Neural progenitor cell (in vitro differentiated cells): ENCODE measurements around the gene IFNAR2. TPM values are rescaled to one million over a fixed set of nuclear protein-coding genes. Genes with fewer than 3 reads are reported as not detected.

Source experiments
- DNase-seq: peaks from one replicate; pipeline ENCODE4 v3.0.0-alpha.2; 2016; ENCODE audit warnings: low spot score
- H2AFZ ChIP-seq: fragments of 200-600 bp; sonication (generic); replicated peaks from 2 replicates; pipeline ENCODE4 v1.6.1; 2016; ENCODE audit warnings: antibody characterized with exemption
- H3F3A ChIP-seq: fragments of 200-600 bp; sonication (generic); 2 replicates; pipeline ENCODE4 v1.6.1; 2016; ENCODE audit warnings: antibody characterized with exemption, low read depth
- H3K27ac ChIP-seq: fragments of 200-600 bp; sonication (generic); 2 replicates; pipeline ENCODE4 v1.5.1; 2016; ENCODE audit warnings: mild to moderate bottlenecking
- H3K27me3 ChIP-seq: fragments of 200-600 bp; sonication (generic); 2 replicates; pipeline ENCODE4 v1.6.1; 2016; ENCODE audit warnings: mild to moderate bottlenecking, moderate library complexity
- H3K36me3 ChIP-seq: fragments of 200-600 bp; sonication (generic); 2 replicates; pipeline ENCODE4 v1.5.1; 2016
- H3K4me1 ChIP-seq: fragments of 200-600 bp; sonication (generic); 2 replicates; pipeline ENCODE4 v1.6.1; 2016; ENCODE audit warnings: mixed run types
- H3K4me2 ChIP-seq: fragments of 200-600 bp; sonication (generic); 2 replicates; pipeline ENCODE4 v1.6.1; 2016
- H3K4me3 ChIP-seq: fragments of 200-600 bp; sonication (generic); 2 replicates; pipeline ENCODE4 v1.5.1; 2016
- H3K79me2 ChIP-seq: fragments of 200-600 bp; sonication (generic); 2 replicates; pipeline ENCODE4 v1.6.1; 2016; ENCODE audit warnings: low read depth
- H3K9ac ChIP-seq: fragments of 200-600 bp; sonication (generic); 2 replicates; pipeline ENCODE4 v1.6.1; 2016
- H3K9me3 ChIP-seq: fragments of 200-600 bp; sonication (generic); 2 replicates; pipeline ENCODE4 v1.5.1; 2016; ENCODE audit warnings: low read depth
- H4K20me1 ChIP-seq: fragments of 200-600 bp; sonication (generic); 2 replicates; pipeline ENCODE4 v1.6.1; 2016; ENCODE audit warnings: low read depth
- H3K27ac Mint-ChIP-seq: 3 replicates; pipeline ENCODE4 v1.8.0; 2021; ENCODE audit warnings: mixed read lengths
- H3K27me3 Mint-ChIP-seq: 2 replicates; pipeline ENCODE4 v1.8.0; 2022; ENCODE audit warnings: low read depth, mild to moderate bottlenecking, inconsistent platforms, moderate library complexity, mixed read lengths; ENCODE audit not compliant: insufficient read depth
- H3K36me3 Mint-ChIP-seq: 3 replicates; pipeline ENCODE4 v1.8.0; 2021; ENCODE audit warnings: mixed read lengths
- H3K4me1 Mint-ChIP-seq: 3 replicates; pipeline ENCODE4 v1.8.0; 2021; ENCODE audit warnings: mixed read lengths
- H3K4me3 Mint-ChIP-seq: 3 replicates; pipeline ENCODE4 v1.8.0; 2021; ENCODE audit warnings: mild to moderate bottlenecking, moderate library complexity, mixed read lengths
- H3K9me3 Mint-ChIP-seq: 3 replicates; pipeline ENCODE4 v1.8.0; 2020; ENCODE audit warnings: mixed read lengths
- EZH2 ChIP-seq: fragments of 200-600 bp; sonication (generic); IDR thresholded peaks from 2 replicates; pipeline ENCODE4 v1.6.1; 2017; ENCODE audit warnings: antibody characterized with exemption, mild to moderate bottlenecking, moderate library complexity
- EZH2phosphoT487 ChIP-seq: fragments of 200-600 bp; sonication (generic); IDR thresholded peaks from 2 replicates; pipeline ENCODE4 v1.6.1; 2017; ENCODE audit warnings: antibody characterized with exemption
- total RNA-seq: library from RNA; depleted of rRNA; stranded (reverse); fragments of >200 nt; gene quantifications from 2 replicates; pipeline ENCODE4 v1.2.3, GENCODE V29; 2015; ENCODE audit warnings: low replicate concordance
- TF ChIP-seq, protein P1 (sequence below): fragments of 200-600 bp; sonication (generic); IDR thresholded peaks from 2 replicates; pipeline ENCODE4 v1.5.1; 2017; ENCODE audit warnings: antibody characterized with exemption, mild to moderate bottlenecking

IFNAR2 gene
- total RNA-seq, 1 donor from 2014 or later = 15.8 TPM

GRCh38 chr21:33246506-33246905 lies 16.8 kb downstream of the IFNAR2 start:
- Histone ChIP-seq H3K4me2 (no peak overlapping the region), H3K4me3 (no peak overlapping the region), H3K27ac (no peak overlapping the region), H3K9ac (no peak overlapping the region), H3K4me1 (peaks cover 19% of the 10 kb centered on the region), H3K9me3 (no peaks in the 10 kb centered on the region), H3K36me3 (peaks cover 6% of the 10 kb centered on the region), H3K27me3 (no peaks in the 10 kb centered on the region), H2AFZ (no peak overlapping the region), H3K79me2 (peaks cover 6% of the 10 kb centered on the region), H4K20me1 (peaks cover 5% of the 10 kb centered on the region), H3F3A (peaks cover 14% of the 10 kb centered on the region)
- Mint-ChIP-seq H3K36me3 (peaks cover 58% of the 10 kb centered on the region), H3K27ac (no peak overlapping the region), H3K4me1 (peaks cover 10% of the 10 kb centered on the region), H3K27me3 (peaks cover 3% of the 10 kb centered on the region), H3K4me3 (no peak overlapping the region), H3K9me3 (peaks cover 7% of the 10 kb centered on the region)
- TF ChIP-seq, protein P1, sequence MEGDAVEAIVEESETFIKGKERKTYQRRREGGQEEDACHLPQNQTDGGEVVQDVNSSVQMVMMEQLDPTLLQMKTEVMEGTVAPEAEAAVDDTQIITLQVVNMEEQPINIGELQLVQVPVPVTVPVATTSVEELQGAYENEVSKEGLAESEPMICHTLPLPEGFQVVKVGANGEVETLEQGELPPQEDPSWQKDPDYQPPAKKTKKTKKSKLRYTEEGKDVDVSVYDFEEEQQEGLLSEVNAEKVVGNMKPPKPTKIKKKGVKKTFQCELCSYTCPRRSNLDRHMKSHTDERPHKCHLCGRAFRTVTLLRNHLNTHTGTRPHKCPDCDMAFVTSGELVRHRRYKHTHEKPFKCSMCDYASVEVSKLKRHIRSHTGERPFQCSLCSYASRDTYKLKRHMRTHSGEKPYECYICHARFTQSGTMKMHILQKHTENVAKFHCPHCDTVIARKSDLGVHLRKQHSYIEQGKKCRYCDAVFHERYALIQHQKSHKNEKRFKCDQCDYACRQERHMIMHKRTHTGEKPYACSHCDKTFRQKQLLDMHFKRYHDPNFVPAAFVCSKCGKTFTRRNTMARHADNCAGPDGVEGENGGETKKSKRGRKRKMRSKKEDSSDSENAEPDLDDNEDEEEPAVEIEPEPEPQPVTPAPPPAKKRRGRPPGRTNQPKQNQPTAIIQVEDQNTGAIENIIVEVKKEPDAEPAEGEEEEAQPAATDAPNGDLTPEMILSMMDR = no peak
- TF ChIP-seq EZH2 (no peak), EZH2phosphoT487 (no peak)
- no peak for DNase-seq

- peaks cover 4% of the 10 kb centered on the region for H3K9me3 Mint-ChIP-seq
- no peak overlapping the region for H2AFZ ChIP-seq
- H3K36me3 ChIP-seq = peaks cover 6% of the 10 kb centered on the region
- TF ChIP-seq EZH2phosphoT487 = no peak
- TF ChIP-seq EZH2 = no peak
- no peak overlapping the region for H3K9ac ChIP-seq
- no peak overlapping the region for H3K4me3 Mint-ChIP-seq
- peaks cover 19% of the 10 kb centered on the region for H3K4me1 ChIP-seq
- no peak overlapping the region for H3K4me2 ChIP-seq
- H3K79me2 ChIP-seq = peaks cover 3% of the 10 kb centered on the region
- DNase-seq = no peak
- H3K36me3 Mint-ChIP-seq = peaks cover 56% of the 10 kb centered on the region
- peaks cover 14% of the 10 kb centered on the region for H3F3A ChIP-seq
- H3K27ac ChIP-seq = no peak overlapping the region
- H4K20me1 ChIP-seq = peaks cover 5% of the 10 kb centered on the region
- H3K9me3 ChIP-seq = no peaks in the 10 kb centered on the region
- H3K27ac Mint-ChIP-seq = no peak overlapping the region
- H3K4me3 ChIP-seq = no peak overlapping the region
- no peaks in the 10 kb centered on the region for H3K27me3 ChIP-seq
- peaks cover 10% of the 10 kb centered on the region for H3K4me1 Mint-ChIP-seq
- peaks cover 3% of the 10 kb centered on the region for H3K27me3 Mint-ChIP-seq
These were observed 17.2 kb downstream of the IFNAR2 start for GRCh38 chr21:33246963-33247362.

- H3K9ac ChIP-seq = no peak overlapping the region
- peaks cover 6% of the 10 kb centered on the region for H3K36me3 ChIP-seq
- H3K4me2 ChIP-seq = no peak overlapping the region
- peaks cover 19% of the 10 kb centered on the region for H3K4me1 ChIP-seq
- H3K9me3 Mint-ChIP-seq = no peaks in the 10 kb centered on the region
- no peaks in the 10 kb centered on the region for H3K27me3 ChIP-seq
- H3K36me3 Mint-ChIP-seq = peaks cover 58% of the 10 kb centered on the region
- DNase-seq = no peak
- H4K20me1 ChIP-seq = peaks cover 5% of the 10 kb centered on the region
- H3K4me3 ChIP-seq = no peak overlapping the region
- H3K9me3 ChIP-seq = no peaks in the 10 kb centered on the region
- H2AFZ ChIP-seq = no peak overlapping the region
- H3K79me2 ChIP-seq = no peaks in the 10 kb centered on the region
- H3K27me3 Mint-ChIP-seq = peaks cover 3% of the 10 kb centered on the region
- TF ChIP-seq, protein P1 = no peak
- TF ChIP-seq EZH2 (no peak), EZH2phosphoT487 (no peak)
- no peak overlapping the region for H3K27ac ChIP-seq
- no peak overlapping the region for H3K27ac Mint-ChIP-seq
- no peak overlapping the region for H3K4me3 Mint-ChIP-seq
- H3F3A ChIP-seq = peaks cover 14% of the 10 kb centered on the region
- peaks cover 10% of the 10 kb centered on the region for H3K4me1 Mint-ChIP-seq
These were observed 17.9 kb downstream of the IFNAR2 start for GRCh38 chr21:33247599-33247998.

DNA sequence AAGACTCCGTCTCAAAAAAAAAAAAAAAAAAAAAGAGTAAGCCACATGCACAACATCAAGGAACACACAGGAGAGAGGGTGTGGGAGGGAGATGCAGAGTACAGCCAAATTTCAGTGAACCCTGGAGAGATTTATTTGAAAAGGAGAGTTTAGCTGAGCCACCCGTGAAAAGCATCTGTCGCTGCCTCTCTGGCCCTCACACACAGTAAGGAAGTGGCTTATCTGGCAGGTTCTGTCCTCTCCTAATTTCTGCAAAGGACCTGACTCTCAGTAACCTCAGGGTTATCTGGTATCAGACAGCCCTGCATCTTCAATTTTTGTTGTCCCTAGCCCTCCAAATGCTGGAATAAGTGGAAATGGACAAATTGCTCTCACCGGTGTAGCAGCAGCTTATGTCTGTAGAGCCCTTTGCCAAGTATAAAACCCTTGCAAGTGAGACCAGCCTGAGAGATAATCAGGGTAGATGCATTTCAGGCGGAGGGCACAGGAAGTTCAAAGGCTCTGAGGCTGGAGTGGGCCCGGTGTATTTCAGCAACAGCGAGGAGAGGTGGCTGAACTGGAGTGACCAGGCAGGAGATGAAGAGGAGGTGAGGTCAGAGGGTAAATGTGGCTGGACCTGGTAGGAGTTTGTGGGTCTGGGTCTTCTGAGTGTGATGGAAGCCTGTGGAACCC lies 19.7 kb downstream of the IFNAR2 start:
- Histone ChIP-seq H3K9me3 (no peaks in the 10 kb centered on the region), H3K9ac (no peak overlapping the region), H3F3A (peaks cover 9% of the 10 kb centered on the region), H3K27ac (no peak overlapping the region), H3K27me3 (no peaks in the 10 kb centered on the region), H4K20me1 (peaks cover 5% of the 10 kb centered on the region), H3K4me1 (peaks cover 12% of the 10 kb centered on the region), H3K36me3 (peaks cover 6% of the 10 kb centered on the region), H3K4me2 (no peak overlapping the region), H2AFZ (no peak overlapping the region), H3K79me2 (no peaks in the 10 kb centered on the region), H3K4me3 (no peak overlapping the region)
- TF ChIP-seq EZH2phosphoT487 (no peak), EZH2 (no peak)
- TF ChIP-seq, protein P1 = no peak
- Mint-ChIP-seq H3K9me3 (no peaks in the 10 kb centered on the region), H3K27ac (no peak overlapping the region), H3K27me3 (no peaks in the 10 kb centered on the region), H3K36me3 (peaks cover 54% of the 10 kb centered on the region), H3K4me3 (no peak overlapping the region), H3K4me1 (peaks cover 10% of the 10 kb centered on the region)
- DNase-seq = no peak
